Epithelial cell of prostate (primary cell): ENCODE results near the gene HBZ.
"Not testable (repeated sequence)": the region's sequence is repeated elsewhere in the genome, so short reads cannot be mapped to it uniquely, and the experiment has no call there.

ENCODE experiments used
- DNase-seq: peaks from one replicate; pipeline ENCODE4 v3.0.0-alpha.2; 2011; ENCODE audit warnings: low read depth, low spot score
- H3K27ac ChIP-seq: fragments of 450-650 bp; 2 replicates; pipeline ENCODE4 v1.5.1; 2017; ENCODE audit warnings: mild to moderate bottlenecking

HBZ gene

DNA sequence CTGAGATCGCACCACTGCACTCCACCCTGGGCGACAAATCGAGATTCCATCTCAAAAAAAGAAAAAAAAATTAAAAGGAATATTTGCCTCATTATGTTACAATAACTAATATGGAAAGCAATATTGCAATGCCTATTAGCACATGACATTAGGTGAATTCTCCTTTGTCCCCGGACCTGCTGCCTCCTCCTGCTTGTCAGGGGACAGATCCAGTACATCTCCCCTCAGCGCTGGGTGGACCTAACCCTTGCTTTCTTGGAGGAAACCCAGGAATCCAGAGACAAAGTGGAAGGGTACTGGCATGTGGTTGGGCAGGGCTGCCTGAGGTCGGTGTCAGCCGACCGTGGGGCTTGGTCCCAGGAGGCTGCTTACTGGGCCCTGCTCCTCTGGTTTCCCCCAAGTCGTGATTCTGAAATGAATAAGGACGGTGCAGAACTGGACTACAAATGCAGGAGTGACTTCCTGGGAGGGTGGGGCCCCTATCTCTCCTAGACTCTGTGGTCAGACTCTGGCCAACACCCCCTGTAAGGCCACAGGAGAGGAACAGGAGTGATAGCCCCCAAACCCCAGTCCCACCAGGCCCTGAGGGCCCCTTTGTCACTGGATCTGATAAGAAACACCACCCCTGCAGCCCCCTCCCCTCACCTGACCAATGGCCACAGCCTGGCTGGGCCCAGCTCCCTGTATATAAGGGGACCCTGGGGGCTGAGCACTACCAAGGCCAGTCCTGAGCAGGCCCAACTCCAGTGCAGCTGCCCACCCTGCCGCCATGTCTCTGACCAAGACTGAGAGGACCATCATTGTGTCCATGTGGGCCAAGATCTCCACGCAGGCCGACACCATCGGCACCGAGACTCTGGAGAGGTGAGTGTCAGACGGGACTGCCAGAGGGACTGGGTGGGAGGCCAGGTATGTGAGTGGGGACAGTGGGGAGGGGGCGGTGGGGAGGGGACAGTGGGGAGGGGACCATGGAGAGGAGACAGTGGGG, at the start of gene HBZ:
HBZ (plus strand) TSS at position 504 of the 988 bp plus-strand sequence; CDS start at position 770, 266 bp downstream.
- H3K27ac ChIP-seq = no peak within 1 kb of the TSS
- no peak for DNase-seq

DNA sequence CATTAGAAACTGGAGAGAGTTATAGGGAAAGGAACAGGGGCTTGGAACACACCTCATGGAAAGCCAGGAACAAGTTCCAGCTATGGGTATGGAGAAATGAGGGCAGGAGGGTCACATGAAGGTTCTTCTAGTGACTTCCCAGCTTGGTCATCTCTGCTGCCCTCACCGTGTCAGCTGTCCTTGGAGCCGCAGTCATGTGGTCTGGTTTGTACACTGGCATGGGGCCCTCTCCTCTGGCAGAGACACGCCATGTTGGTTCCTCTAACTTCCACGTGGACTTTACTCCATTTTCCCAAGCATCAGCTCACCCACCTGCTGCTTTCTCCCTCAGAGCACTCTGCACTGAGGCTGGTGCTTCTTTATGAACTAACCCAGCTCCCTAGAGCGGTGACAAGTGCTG, 48.1 kb upstream of the HBZ start:
- H3K27ac ChIP-seq = no peak overlapping the region
- no peak for DNase-seq

DNA sequence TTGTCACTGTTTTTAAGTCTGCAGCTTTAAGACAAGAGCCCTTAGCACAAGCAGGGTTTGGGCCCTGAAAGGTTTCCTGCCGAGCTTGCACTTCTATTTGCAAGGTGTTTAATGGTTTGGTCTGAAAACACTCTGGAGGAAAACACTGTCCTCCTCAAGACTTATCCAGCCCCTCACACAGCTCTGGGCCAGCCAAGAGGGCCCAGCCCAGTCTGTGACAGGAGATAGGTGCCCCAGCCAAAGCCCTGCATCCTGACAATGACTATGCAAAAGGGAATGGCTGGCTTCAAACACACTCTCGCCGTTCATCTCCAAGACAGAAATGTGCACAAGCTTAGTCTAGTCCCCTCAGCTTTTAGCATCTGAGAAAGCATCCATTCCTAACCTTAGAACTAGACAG, 47.5 kb upstream of the HBZ start:
- no peak overlapping the region for H3K27ac ChIP-seq
- no peak for DNase-seq

DNA sequence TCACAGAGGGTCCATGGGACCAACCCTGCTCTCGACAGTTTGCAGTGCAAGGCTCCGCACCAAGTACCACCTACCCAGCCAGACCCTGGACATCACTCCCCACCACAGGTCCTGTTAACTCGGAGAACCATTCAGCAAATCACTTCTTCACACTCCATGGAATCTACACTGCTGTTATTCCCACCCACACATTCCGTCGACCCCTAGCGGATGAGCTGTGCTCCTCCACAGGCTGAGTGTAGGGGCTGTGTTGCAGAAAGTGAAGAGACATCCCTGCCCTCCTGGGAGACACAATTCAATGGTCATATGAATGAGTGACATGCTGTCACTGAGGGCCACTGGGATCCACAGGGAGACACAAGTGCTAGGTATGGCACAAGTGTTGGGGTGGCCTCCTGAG, 46.9 kb upstream of the HBZ start:
- DNase-seq = no peak
- no peak overlapping the region for H3K27ac ChIP-seq

DNA sequence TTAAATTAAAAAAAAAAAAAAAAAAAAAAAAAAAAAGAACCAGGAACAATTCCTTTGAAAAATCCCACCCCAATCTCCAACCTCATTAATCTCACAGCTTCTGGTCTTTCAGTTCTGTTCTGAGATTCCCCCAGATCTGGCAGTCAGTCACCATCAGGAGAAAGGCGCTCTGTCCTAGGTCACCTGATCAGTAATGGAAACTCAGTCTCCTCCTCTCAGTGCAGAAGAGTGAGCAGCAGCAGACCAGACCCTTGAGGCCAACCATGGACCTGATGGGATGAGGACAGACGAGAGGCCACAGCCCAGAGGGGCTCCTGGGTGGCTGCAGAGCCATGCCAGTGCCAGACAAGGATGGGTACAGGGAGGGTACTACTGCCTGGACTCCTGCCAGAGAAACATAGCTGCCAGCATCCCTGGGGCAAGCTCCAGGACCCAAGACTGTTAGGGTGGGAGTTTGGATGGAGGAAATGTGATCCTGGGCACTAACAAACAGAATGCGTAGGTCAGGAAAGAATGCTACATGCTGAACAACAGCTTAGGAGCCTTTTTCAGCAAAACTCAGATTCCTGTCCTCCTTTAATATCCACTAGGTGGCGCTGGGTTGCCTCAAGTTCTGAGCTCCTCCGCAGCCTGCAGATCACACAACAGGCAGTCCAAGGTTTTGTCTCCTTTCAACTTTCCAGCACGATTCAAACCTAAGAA, 45.7 kb upstream of the HBZ start:
- DNase-seq = no peak
- H3K27ac ChIP-seq = no peak overlapping the region

DNA sequence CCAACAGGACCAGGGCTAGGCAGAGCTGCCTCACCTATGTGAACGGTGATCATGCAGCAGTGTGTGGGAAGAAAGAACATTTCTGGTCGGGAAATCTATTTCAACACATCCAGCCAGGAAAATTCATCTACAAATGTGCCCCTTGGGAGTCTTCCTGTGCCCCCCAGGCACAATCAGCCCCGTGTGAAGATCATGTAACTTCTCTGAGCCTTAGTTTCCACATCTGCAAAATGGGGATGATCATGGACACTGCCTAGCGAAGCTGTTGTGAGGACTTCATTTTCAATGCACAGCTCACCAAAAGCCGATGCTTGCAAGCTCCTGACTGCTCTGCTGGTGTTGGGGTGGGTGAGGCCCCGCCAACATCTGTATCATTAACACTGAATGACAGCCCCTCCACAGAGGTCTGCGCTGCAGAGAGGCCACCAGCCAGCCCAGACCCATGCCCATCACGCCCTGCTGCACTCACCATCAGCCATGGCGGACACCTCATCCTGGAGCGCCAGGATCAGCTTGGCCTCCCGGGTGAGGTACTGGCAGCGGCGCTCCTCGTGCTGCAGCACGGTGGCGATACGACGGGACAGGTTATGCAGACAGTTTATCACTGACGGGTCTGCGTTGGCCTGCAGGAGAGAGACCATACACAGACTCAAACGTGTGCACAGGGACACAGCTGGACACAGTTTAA, 40.1 kb upstream of the HBZ start:
- no peak for DNase-seq
- no peak overlapping the region for H3K27ac ChIP-seq

DNA sequence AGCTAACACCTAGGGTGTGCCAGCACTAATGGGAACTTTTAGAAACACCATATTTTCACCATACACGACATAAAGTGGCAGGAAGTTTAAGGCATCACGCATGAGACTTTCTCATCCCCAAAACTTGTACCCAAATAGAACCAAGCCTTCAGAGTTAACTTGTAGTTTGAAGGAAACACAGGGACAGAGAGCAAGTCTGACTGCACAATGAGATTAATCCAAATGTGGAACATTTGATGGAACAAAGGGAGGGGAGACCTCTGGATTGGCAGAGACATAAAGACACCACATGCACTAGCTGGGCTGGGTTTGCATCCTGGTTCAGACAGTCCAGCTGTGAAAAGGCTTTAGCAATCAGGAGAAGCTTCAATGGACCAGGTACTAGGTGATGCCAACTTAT, 38.1 kb upstream of the HBZ start:
- DNase-seq = no peak
- no peak overlapping the region for H3K27ac ChIP-seq

DNA sequence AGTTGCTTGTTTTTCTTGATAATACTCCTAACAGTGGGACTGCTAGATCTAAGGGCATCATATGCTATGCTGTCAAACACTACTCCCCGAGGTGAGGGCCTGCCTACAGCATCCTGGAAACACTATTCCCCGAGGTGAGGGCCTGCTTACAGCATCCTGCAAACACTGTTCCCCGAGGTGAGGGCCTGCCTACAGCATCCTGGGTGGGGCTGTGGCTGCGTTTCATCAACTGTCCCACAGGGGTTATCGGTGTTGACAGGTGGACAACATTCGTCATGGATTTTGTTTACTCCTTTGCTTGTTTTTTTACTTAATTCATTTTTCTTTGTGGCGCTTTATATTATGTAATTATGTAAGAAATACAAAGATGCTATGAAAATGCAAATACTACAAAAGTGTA, 36.4 kb upstream of the HBZ start:
- no peak overlapping the region for H3K27ac ChIP-seq
- DNase-seq = no peak

DNA sequence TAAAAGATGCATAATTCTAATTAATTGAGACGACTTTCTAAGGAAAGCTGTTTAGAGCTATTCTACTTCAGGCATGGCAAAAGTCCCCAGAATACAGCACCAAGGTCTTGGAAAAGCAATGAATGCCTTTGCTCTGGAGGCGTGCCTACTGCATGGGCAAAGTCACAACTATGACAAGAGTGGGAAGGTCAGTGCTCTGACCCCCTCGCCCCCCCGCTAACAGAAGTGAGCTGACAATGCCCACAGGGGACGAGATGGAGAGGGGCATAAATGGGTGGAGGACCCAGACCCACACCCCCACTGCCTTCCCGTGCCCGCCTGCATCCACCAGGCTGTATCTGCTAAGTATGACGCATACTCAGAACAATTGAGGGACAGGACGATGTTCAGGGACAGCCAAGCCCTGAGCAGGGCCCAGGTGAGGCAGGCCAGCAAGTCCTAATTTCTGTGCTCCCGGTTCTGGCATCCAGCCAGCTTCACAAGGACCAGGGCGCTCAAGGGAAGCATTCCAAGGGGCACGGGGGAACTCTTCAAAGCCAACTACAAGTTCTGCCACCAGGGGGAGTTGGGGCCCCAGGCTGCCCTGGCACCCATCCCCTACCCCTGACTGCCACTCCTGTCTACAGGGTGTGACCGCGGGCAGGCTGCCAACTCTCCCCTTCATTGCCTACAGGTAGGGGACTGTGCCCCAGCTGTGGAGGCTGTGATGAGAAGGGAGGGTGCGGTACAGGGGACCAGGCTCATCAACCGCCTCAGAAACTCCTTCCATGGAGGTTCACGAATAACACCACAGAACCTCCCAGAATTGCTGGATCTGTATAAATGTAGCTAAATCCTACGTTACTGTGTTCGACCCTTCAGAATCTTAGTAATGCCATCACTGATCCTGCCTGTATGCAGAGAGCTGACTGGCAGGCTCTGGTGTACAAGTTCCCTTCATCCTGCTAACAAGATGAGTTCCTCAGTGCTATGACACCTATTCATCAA, 34.8 kb upstream of the HBZ start:
- DNase-seq = no peak
- no peak overlapping the region for H3K27ac ChIP-seq

DNA sequence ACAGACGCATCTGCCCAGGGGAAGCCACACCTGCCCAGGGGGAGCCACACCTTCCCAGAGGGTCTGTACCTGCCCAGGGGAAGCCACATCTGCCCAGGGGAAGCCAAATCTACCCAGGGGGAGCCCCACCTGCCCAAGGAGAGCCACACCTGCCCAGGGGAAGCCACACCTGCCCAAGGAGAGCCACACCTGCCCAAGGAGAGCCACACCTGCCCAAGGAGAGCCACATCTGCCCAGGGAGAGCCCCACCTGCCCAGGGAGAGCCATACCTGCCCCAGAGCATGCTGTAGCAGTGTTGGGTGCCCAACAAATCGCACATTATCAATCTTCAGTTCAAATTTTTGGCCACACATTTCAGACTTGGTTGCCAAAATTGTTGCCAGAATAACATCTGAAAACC, 33.6 kb upstream of the HBZ start:
- no peak overlapping the region for H3K27ac ChIP-seq
- DNase-seq = no peak

DNA sequence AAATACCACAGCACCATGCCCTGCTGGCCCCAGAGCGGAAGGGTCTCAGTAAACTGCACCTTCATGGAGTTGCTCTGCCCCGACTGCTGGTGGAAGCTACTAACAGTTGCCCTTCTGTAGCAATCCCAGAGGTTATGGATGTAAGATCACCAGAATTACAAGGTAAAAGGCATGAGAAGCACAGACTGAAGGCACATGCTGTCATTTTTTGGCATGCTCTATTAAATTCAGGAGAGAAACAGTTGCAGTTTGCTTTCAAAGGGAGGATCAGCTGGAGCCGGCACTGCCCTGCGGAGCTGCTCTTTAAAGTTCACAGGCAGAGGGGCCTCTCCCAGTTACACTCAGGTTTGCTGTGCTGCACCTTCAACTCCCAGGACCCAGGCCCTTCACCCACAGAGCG, 33.1 kb upstream of the HBZ start:
- no peak for DNase-seq
- H3K27ac ChIP-seq = no peak overlapping the region

DNA sequence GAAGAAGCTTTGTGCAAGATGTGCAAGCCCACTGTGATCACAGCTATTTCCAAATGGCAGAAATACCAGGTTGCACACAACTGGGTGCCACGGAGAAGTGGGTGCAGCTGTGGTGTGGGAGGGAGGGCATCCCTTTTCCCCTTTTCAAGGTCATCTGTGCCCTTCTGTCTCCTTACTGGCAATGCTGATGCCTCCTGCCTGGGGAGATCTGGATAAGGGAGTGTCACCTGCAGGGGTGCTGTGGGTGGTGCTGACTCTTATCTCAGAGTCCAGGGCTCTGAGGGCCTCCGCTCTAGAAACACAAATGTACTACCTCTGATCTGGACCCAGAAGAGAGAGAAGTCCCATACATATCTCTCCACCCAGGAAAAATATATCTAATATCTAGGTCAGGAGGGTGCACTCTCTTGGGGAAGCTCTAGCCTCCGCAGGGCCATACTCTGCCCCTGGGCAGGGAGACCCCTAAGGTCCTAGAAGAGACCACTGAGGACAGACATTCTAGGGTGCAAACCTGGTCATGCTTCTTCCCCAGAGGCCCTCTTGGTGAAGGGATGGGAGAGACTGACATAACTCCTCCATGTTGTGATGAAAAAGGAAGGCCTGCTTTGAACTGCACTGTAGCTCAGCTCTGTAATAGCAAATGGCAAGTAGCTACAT, 32.5 kb upstream of the HBZ start:
- no peak overlapping the region for H3K27ac ChIP-seq

DNA sequence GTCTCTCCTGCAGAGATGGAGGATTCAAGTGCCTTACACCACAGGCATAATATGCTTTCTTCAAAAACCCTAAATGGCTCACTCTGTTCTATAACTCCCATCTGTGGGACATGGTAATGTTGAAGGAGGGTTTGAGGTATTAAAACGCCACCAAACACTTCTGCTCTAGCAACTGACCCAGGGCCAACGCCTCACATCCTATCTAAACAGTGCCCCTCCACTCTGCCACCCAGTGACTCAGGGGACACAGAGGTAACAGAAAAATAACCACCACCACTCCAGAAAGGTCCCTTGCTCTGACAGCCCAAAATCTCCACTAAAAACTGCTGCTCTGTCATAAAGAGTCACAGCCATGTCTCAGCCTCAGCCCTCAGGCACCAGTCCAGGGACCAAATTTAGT, 31.7 kb upstream of the HBZ start:
- no peak for DNase-seq

More for the DNA sequence above, 32.5 kb upstream of the HBZ start:
- DNase-seq = no peak

DNA sequence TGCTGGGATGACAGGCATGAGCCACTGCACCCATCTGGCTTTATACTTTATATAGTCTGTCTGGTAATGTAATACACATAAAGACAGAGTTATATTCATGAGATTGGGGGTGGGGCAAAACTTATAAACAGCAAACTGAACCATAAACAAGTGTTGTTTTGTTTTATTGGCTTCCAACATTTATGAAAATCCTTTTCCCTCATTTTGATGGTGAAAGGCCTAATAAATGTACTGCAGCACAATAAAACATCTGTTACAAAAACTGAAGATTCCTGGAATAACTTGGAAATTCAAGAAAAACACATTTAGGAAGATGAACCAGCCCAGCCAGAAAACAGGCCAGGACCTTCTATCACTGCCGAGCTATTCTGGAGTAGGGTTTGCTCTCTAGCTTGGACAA, 30.1 kb upstream of the HBZ start:
- no peak overlapping the region for H3K27ac ChIP-seq
- no peak for DNase-seq

More for the DNA sequence above, 31.7 kb upstream of the HBZ start:
- H3K27ac ChIP-seq = no peak overlapping the region

DNA sequence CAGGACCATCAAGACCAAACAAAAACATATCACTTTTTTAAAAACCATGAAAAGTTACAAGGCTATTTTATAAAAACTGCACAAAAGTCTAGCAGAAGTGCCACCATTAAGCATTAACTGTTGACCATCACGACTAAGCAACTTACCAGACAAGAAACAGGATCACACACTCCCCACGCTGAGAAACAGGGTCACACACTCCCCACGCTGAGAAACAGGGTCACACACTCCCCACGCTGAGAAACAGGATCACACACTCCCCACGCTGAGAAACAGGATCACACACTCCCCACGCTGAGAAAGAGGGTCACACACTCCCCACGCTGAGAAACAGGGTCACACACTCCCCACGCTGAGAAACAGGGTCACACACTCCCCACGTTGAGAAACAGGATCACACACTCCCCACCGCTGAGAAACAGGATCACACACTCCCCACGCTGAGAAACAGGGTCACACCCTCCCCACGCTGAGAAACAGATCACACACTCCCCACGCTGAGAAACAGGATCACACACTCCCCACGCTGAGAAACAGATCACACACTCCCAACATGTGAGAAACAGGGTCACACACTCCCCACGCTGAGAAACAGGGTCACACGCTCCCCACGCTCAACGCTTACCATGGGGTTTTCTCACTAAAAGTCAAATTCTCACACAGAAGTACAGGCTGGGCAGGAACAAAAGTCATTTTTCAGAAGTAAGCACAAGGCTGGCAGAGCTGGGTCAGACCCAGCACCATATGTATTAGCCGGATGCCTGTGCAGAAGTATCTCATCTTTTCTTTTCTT, 28.7 kb upstream of the HBZ start:
- H3K27ac ChIP-seq, DNase-seq: not testable (repeated sequence)

DNA sequence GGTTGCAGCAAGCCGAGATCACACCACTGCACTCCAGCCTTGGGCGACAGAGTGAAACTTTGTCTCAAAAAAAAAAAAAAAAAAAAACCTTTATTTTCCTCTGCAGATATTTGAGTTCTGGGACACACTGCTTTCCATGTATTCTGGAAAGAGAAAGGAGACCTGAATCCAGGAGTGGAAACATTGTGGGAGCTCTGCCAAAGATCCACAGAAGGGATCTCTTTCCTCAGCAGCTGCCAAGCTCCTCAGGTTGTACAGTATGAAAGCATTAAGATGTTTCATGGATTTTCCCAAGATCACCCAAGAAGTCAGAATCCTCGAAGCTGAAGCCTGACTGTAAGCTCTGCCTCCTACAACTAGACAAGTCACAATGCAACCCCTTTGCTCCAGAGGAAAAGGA, 27.4 kb upstream of the HBZ start:
- no peak overlapping the region for H3K27ac ChIP-seq
- DNase-seq = no peak

DNA sequence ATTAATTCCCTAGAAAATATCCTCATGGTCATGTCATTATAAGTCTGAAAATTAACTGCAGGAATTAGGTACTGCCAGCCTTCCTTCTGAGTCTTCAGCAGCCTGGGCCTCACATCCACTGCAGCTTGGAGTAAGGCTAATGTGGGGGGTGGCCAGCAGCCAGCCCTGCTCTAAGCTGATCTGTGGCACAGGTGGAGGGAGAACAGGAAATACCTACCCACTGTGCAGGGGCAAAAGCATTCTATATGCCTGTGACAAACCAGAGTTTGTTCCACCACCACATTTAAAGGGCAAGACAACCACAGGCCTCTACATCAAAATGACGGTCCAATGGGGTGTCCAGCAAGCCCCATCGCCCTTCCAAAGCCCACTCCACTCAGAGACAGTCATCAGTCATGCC, 23.4 kb upstream of the HBZ start:
- no peak for DNase-seq
- H3K27ac ChIP-seq = no peak overlapping the region

DNA sequence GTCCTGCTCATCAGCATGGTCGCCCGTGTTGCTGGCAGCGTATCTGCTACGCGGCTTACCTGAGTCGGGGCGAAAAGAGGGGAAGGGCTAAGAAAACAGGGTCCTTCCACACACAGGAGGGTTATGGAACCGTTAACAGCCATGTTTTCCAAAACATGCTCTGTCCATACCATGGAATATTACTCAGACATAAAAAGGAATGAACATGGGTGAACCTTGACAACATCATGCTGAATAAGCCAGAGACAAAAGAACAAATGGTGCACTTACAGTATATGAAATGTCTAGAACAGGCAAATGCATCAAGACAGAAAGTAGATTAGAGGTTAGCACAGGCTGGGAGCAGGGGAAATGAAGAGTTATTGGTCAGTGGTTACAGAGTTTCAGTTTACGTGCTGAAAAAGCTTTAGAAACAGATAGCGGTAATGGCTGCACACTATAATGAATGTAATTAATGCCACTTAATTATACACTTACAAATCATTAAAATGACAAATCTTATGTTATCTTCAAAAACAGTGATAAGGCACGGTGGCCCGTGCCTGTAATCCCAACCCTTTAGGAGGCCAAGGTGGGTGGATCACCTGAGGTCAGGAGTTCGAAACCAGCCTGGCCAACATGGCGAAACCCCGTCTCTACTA, 21.8 kb upstream of the HBZ start:
- no peak for DNase-seq
- H3K27ac ChIP-seq = no peak overlapping the region
